KMS-11 (cell line): Measurements from ENCODE around the gene UBE2QL1.

Experiments
- H2AFZ ChIP-seq: fragments of 200-600 bp; sonication (generic); 2 replicates; pipeline ENCODE4 v1.6.1; 2016; ENCODE audit warnings: antibody characterized with exemption, mixed run types, low read depth
- H3K27ac ChIP-seq: fragments of 200-600 bp; sonication (generic); 2 replicates; pipeline ENCODE4 v1.6.1; 2016; ENCODE audit warnings: mild to moderate bottlenecking, mixed run types
- H3K27me3 ChIP-seq: fragments of 200-600 bp; sonication (generic); 2 replicates; pipeline ENCODE4 v1.6.1; 2017; ENCODE audit warnings: mild to moderate bottlenecking, low read depth, mixed run types, moderate library complexity; ENCODE audit not compliant: insufficient read depth
- H3K36me3 ChIP-seq: fragments of 200-600 bp; sonication (generic); 2 replicates; pipeline ENCODE4 v1.6.1; 2017; ENCODE audit warnings: mild to moderate bottlenecking, mixed run types; ENCODE audit not compliant: insufficient read depth
- H3K4me1 ChIP-seq: fragments of 200-600 bp; sonication (generic); 2 replicates; pipeline ENCODE4 v1.6.1; 2016; ENCODE audit warnings: mild to moderate bottlenecking, low read depth, mixed run types; ENCODE audit not compliant: poor library complexity, severe bottlenecking
- H3K4me2 ChIP-seq: fragments of 200-600 bp; sonication (generic); 2 replicates; pipeline ENCODE4 v1.7.0; 2016; ENCODE audit warnings: mild to moderate bottlenecking, mixed run types
- H3K4me3 ChIP-seq: fragments of 200-600 bp; sonication (generic); IDR thresholded peaks from 2 replicates; pipeline ENCODE4 v1.6.1; 2017; ENCODE audit warnings: low read depth, low read length, mixed read lengths; ENCODE audit not compliant: insufficient read depth
- H3K79me2 ChIP-seq: fragments of 200-600 bp; sonication (generic); 2 replicates; pipeline ENCODE4 v1.6.1; 2016; ENCODE audit warnings: low read depth, mixed run types; ENCODE audit not compliant: insufficient read depth
- H3K9ac ChIP-seq: fragments of 200-600 bp; sonication (generic); 2 replicates; pipeline ENCODE4 v1.6.1; 2016; ENCODE audit warnings: mild to moderate bottlenecking, mixed run types
- H4K20me1 ChIP-seq: fragments of 200-600 bp; sonication (generic); 2 replicates; pipeline ENCODE4 v1.6.1; 2016; ENCODE audit warnings: mild to moderate bottlenecking, mixed run types; ENCODE audit not compliant: insufficient read depth
- TF ChIP-seq, protein P1 (sequence below): fragments of 200-600 bp; sonication (generic); conservative IDR thresholded peaks from 2 replicates; pipeline ENCODE4 v1.6.1; 2017; ENCODE audit warnings: low read depth, mild to moderate bottlenecking, antibody characterized with exemption, low read length, moderate library complexity, mixed read lengths

Gene UBE2QL1

GRCh38 chr5:6542421-6543345 lies 94.0 kb downstream of the UBE2QL1 start:
- Histone ChIP-seq H4K20me1 (no peaks in the 10 kb centered on the region), H2AFZ (no peak overlapping the region), H3K27ac (no peak overlapping the region), H3K4me3 (no peak overlapping the region), H3K9ac (no peak overlapping the region), H3K79me2 (no peaks in the 10 kb centered on the region), H3K27me3 (no peaks in the 10 kb centered on the region), H3K36me3 (no peaks in the 10 kb centered on the region), H3K4me1 (peaks cover 6% of the 10 kb centered on the region), H3K4me2 (no peak overlapping the region)
- TF ChIP-seq, protein P1, sequence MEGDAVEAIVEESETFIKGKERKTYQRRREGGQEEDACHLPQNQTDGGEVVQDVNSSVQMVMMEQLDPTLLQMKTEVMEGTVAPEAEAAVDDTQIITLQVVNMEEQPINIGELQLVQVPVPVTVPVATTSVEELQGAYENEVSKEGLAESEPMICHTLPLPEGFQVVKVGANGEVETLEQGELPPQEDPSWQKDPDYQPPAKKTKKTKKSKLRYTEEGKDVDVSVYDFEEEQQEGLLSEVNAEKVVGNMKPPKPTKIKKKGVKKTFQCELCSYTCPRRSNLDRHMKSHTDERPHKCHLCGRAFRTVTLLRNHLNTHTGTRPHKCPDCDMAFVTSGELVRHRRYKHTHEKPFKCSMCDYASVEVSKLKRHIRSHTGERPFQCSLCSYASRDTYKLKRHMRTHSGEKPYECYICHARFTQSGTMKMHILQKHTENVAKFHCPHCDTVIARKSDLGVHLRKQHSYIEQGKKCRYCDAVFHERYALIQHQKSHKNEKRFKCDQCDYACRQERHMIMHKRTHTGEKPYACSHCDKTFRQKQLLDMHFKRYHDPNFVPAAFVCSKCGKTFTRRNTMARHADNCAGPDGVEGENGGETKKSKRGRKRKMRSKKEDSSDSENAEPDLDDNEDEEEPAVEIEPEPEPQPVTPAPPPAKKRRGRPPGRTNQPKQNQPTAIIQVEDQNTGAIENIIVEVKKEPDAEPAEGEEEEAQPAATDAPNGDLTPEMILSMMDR = no peak

DNA sequence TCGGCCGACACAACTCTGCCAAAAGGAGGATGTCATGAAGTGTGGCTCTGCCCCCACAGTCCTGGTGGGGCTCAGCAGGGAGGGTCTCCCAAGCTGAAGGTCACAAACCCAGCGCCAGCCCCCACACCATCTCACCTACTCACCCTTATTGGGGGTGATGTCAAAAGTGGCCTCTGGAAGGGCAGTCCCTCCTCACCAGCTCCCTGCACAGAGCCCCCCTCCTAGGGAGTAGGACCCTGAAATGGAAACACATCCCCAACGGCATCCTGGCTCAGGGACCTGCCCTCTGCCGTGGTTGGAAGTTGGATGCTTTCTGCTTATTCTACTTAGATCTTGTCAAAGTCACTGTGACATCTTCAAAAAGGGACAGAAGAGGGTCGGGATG lies 94.7 kb downstream of the UBE2QL1 start:
- H3K27me3 ChIP-seq = no peaks in the 10 kb centered on the region
- TF ChIP-seq, protein P1 = no peak
- no peaks in the 10 kb centered on the region for H3K36me3 ChIP-seq
- H3K4me3 ChIP-seq = no peak overlapping the region
- no peak overlapping the region for H2AFZ ChIP-seq
- H4K20me1 ChIP-seq = no peaks in the 10 kb centered on the region
- no peak overlapping the region for H3K27ac ChIP-seq
- H3K4me1 ChIP-seq = peaks cover 6% of the 10 kb centered on the region
- H3K9ac ChIP-seq = no peak overlapping the region
- H3K79me2 ChIP-seq = no peaks in the 10 kb centered on the region
- no peak overlapping the region for H3K4me2 ChIP-seq

DNA sequence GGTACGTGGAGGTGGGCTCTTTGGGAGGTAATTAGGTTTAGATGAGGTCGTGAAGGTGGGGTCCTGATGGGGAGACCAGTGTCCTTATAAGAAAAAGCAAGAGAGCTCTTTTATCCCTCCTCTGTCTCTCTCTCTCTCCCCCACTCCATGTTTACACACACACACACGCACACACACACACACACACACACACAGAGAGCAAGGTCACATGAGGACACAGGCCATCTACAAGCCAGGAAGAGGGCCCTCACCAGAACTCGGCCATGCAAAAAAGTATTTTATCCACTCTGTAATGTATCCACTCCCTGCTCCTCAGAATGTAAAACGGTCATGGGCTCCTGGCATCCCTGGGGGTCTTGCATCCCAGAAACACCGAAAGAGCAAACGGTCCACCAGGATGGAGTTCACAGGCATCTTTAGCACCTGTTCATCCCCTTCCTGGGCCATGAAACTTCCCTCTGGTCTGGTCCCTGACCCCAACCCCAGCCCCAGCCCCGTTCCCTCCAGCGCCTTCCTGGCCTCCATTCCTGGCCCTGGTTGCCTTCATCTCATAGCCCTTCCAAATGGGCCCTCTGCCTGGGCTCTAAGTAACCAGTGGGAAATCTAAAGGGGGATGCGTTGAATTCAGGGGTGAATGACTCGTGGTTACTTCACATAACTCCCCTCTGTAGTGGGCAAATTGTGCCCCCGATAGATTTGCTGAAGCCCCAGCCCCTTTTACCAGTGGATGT lies 95.3 kb downstream of the UBE2QL1 start:
- no peaks in the 10 kb centered on the region for H3K79me2 ChIP-seq
- no peak overlapping the region for H2AFZ ChIP-seq
- H3K9ac ChIP-seq = no peak overlapping the region
- no peak overlapping the region for H3K4me3 ChIP-seq
- no peaks in the 10 kb centered on the region for H3K36me3 ChIP-seq
- H4K20me1 ChIP-seq = no peaks in the 10 kb centered on the region
- peaks cover 6% of the 10 kb centered on the region for H3K4me1 ChIP-seq
- H3K27me3 ChIP-seq = no peaks in the 10 kb centered on the region
- TF ChIP-seq, protein P1 = no peak
- H3K27ac ChIP-seq = no peak overlapping the region
- no peak overlapping the region for H3K4me2 ChIP-seq
